HepG2 (cell line): ENCODE data around the gene CHADL.

ENCODE experiments used
- CTCF ChIP-seq: sonication (generic); formaldehyde crosslinking; IDR thresholded peaks from 2 replicates; pipeline ENCODE4 v1.5.0; 2020; ENCODE audit warnings: mild to moderate bottlenecking, missing genetic modification reagents, moderate library complexity
- HHEX ChIP-seq: IDR thresholded peaks from 2 replicates; pipeline ENCODE4 v1.6.1; 2016; ENCODE audit warnings: control low read depth

DNA sequence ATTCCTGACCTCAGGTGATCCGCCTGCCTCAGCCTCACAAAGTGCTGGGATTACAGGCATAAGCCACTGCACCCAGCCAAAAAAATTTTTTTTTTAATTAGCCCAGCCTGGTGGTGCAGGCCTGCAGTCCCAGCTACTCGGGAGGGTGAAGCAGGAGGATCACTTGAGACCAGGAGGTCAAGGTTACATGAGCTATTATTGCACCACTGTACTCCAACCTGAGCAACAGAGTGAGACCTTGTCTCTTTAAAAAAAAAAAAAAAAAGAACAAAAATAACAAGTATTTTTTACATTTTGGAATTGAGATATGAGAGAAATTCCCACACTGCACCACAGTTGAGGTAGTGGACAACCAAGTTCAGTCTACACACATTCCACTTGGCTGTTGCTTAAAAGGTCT lies 49.3 kb downstream of the CHADL start:
- no peak for TF ChIP-seq CTCF
- no peak for TF ChIP-seq HHEX (CRISPR knock-in tag)
